IPS DF 6.9 (cell line): ENCODE data around the gene LITAF.

ENCODE experiments used
- DNase-seq: peaks from one replicate; pipeline ENCODE4 v3.0.0-alpha.2; 2013; ENCODE audit warnings: low read depth, low spot score
- H3K27ac ChIP-seq: one replicate; pipeline ENCODE4 v1.5.1; 2013; ENCODE audit warnings: low read length, control low read depth
- H3K27me3 ChIP-seq: 2 replicates; pipeline ENCODE4 v1.6.1; 2013; ENCODE audit warnings: mild to moderate bottlenecking, low read length; ENCODE audit not compliant: control insufficient read depth, insufficient read depth
- H3K36me3 ChIP-seq: 2 replicates; pipeline ENCODE4 v1.6.1; 2013; ENCODE audit warnings: low read length; ENCODE audit not compliant: control insufficient read depth, insufficient read depth
- H3K4me1 ChIP-seq: 2 replicates; pipeline ENCODE4 v1.6.1; 2013; ENCODE audit warnings: low read length; ENCODE audit not compliant: control insufficient read depth, insufficient read depth
- H3K4me3 ChIP-seq: 2 replicates; pipeline ENCODE4 v1.5.1; 2013; ENCODE audit warnings: mild to moderate bottlenecking, low read length
- H3K9me3 ChIP-seq: 2 replicates; pipeline ENCODE4 v1.6.1; 2013; ENCODE audit warnings: low read length, inconsistent platforms; ENCODE audit not compliant: control insufficient read depth, insufficient read depth
- WGBS: extraction: QIAGEN DNeasy Blood & Tissue Kit; methylation state at CpG from one replicate; pipeline ENCODE4 v1.1.7; 2013; ENCODE audit warnings: mixed read lengths, missing lambda C conversion rate; ENCODE audit not compliant: insufficient read length, insufficient coverage; 5-methylcytosine and 5-hydroxymethylcytosine counted together

LITAF gene

DNA sequence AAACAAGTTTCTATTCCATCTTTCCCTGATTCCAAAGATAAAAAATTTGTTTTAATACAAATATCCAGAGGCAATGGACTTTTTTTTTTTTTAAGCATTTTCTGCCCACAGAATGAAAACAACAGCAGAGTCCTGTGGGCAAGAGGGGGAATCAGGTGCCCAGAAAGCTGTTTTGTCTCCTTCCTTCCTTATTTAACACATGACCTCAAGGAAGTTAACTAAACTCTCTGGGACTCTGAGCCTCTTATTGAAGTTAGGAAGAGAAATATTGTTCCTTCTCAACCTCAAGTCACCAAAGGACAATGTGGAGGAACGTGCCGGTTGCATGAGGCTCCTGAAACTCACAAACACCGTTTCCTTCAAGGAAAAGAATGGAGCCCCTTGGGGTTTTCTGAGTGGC is 34.9 kb downstream of the LITAF start:
- Histone ChIP-seq H3K27me3 (no peaks in the 10 kb centered on the region), H3K9me3 (no peaks in the 10 kb centered on the region), H3K4me1 (no peaks in the 10 kb centered on the region), H3K4me3 (no peak overlapping the region), H3K36me3 (peaks cover 6% of the 10 kb centered on the region), H3K27ac (no peak overlapping the region)
- no peak for DNase-seq
- no CpG with 5 or more reads among the region's 3 CpGs for WGBS

DNA sequence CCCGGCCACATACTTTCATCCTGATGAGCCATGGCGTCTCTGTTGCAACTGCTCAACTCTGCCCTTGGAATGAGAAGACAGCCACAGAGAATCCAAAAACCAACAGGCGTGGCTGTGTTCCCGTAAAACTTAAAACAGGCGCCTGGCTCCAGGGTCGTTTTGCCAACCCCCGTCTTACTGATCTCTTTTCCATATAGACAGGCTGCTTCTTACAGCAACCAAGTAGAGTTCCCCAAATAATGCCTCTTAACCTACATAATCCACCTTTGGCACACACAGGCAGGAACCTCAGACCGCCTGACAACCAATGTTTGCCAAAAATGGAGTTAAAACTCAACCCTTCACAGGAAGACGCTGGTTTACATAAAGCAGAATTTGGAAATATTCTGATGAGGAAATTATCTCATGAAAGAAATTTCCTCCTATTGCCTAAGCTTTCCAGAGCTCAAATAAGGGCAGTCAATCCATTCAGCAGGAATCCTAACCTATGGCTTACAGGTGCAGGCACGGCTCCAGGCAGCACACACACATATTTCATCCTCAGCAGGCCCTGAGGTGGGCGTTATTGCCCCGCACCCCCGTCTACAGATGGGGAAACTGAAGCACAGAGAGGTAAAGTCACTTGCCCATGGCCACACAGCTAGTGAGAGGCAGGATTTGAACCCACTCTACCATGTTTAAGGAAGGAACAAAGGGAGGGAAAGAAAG is 35.8 kb downstream of the LITAF start:
- Histone ChIP-seq H3K36me3 (peaks cover 6% of the 10 kb centered on the region), H3K4me1 (no peaks in the 10 kb centered on the region), H3K9me3 (no peaks in the 10 kb centered on the region), H3K4me3 (no peak overlapping the region), H3K27ac (no peak overlapping the region), H3K27me3 (no peaks in the 10 kb centered on the region)
- WGBS: no CpG with 5 or more reads among the region's 13 CpGs
- no peak for DNase-seq

DNA sequence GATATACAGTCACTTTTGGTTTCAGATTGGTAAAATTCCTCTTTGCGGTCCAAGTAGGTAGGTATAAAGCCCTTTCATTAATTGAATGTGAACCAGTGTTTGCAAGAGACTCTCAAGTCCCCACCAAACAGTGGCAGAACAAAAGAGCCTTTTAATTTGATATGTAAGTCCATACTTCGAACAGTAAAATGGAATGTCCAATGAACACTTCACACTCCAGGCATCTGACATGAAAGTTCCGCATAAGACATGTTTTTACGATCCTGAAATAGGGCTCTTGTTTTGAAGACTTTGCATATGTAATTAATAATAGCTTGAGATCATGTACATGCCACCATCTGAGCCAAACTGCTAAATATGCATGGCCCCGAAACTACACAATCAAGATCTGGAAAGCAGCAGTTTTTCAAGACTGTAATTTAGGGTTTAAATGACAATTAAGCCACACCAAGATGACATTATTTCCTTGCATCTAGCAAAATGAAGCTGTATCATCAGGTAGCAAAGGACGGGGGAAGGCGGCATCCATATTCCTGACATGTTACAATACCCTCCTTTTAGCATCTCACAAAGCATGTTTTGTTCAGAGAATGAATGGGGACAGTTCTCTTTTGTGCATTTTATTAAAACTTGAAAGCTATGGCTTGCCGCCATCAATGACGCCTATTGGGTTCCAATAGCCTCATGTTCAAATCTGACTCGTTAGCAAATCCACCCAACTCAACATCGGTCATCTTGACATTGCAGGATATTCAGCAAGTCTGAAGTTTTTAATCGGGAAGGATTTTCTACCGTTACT is 39.4 kb downstream of the LITAF start:
- DNase-seq: no peak
- no peaks in the 10 kb centered on the region for H3K27me3 ChIP-seq
- no peak overlapping the region for H3K4me3 ChIP-seq
- no peak overlapping the region for H3K27ac ChIP-seq
- H3K36me3 ChIP-seq: no peaks in the 10 kb centered on the region
- no peaks in the 10 kb centered on the region for H3K9me3 ChIP-seq
- no CpG with 5 or more reads among the region's 13 CpGs for WGBS
- H3K4me1 ChIP-seq: 0 out of 2 replicates have a peak, but pooled peaks cover 3% of the 10 kb centered on the region

GRCh38 chr16:11546608-11547061 is 40.1 kb downstream of the LITAF start:
- Histone ChIP-seq H3K9me3 (no peaks in the 10 kb centered on the region), H3K4me3 (no peak overlapping the region), H3K36me3 (no peaks in the 10 kb centered on the region), H3K4me1 (0 out of 2 replicates have a peak, but pooled peaks cover 3% of the 10 kb centered on the region), H3K27ac (no peak overlapping the region), H3K27me3 (no peaks in the 10 kb centered on the region)
- no CpG with 5 or more reads among the region's 5 CpGs for WGBS
- DNase-seq: no peak

DNA sequence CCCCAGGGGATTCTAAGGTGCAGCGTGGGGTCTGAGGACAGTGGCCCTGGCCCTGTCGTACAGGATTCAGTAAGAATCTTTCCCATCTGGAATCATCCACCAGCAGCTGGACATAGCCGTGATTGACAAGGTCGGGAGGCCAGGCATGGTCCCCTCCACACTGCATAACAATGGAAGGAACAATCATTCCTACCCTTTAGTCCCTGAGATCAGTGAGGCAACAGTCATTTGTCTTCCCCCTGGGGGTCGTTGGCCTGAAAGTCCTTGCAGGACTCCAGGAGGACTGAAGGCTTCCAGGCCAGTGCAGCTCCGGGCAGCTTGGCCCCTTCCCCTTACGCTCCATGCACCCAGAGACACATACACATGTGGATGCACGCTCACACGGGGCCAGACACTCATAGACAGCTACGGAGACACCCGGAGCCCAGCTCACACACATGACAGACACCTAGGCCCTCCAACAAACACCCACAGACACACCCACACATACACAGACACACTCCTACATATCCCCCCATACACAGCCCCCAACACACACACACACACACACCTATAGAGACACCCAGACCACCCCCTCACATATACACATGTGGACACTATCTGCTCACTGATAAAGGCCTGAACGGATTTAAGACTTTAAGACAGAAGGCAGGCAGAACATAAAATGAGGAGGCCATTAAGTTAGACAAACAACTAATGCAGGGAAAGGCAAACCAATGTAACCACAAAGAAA is 42.9 kb downstream of the LITAF start:
- Histone ChIP-seq H3K27me3 (no peaks in the 10 kb centered on the region), H3K36me3 (no peaks in the 10 kb centered on the region), H3K4me1 (0 out of 2 replicates have a peak, but pooled peaks cover 3% of the 10 kb centered on the region), H3K4me3 (no peak overlapping the region), H3K9me3 (no peaks in the 10 kb centered on the region), H3K27ac (no peak overlapping the region)
- DNase-seq: no peak
- no CpG with 5 or more reads among the region's 12 CpGs for WGBS

DNA sequence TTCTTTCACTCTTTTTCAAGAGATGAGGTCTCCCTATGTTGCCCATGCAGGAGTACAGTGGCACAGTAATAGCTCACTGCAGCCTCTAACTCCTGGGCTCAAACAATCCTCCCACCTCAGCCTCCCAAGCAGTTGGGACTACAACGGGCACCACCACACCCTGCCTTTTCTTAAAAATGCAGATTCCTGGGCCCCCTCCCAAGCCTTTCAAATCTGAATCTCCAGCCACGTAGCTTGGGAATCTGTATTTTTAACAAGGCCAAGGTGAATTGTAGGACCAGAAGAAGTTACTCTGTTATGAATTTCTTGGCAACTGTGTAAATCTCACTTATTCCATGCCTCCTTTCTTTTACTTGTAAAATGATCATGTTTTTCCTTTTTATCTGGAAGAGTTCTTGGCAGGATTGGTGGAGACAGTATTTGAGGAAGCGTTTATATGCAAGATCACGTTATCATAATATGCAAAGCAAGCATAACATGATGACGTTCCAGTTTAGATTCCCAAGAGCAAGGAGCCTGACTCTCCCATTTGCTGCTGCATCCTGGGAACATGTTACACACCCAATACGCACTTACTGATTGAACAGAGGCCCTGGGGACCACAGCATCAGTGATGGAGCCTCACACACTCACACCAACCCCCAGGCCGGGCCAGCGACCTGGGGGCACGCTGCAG is 44.5 kb downstream of the LITAF start:
- no CpG with 5 or more reads among the region's 9 CpGs for WGBS

DNA sequence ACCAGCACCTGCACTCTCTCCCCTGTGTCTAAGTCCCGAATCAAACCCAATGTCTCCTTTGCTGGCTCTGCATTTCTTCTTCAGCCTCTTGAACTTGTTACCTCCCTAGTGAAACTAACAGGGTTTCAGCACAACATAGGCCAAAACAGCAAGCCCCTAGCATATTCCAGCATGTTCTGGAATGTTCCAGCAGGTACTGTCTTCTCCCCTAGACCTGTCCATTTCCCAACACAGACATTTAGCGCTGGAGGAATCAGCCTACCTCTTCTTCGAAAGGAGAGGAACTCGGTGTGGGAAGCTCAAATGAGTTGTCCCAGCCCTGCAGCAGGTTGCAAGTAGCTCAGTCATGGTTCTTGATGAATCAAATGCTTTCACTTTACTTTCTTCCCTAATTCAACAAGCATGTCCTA is 47.1 kb downstream of the LITAF start:
- no peak overlapping the region for H3K27ac ChIP-seq
- no peaks in the 10 kb centered on the region for H3K27me3 ChIP-seq
- no peak overlapping the region for H3K4me3 ChIP-seq
- no peaks in the 10 kb centered on the region for H3K36me3 ChIP-seq
- no peaks in the 10 kb centered on the region for H3K9me3 ChIP-seq
- no peak for DNase-seq
- 0 out of 2 replicates have a peak, but pooled peaks cover 3% of the 10 kb centered on the region for H3K4me1 ChIP-seq
- WGBS: no CpG with 5 or more reads among the region's 4 CpGs

More for the DNA sequence above, 44.5 kb downstream of the LITAF start:
- 0 out of 2 replicates have a peak, but pooled peaks cover 3% of the 10 kb centered on the region for H3K4me1 ChIP-seq
- no peaks in the 10 kb centered on the region for H3K9me3 ChIP-seq
- H3K27ac ChIP-seq: no peak overlapping the region
- no peaks in the 10 kb centered on the region for H3K36me3 ChIP-seq
- DNase-seq: no peak
- no peaks in the 10 kb centered on the region for H3K27me3 ChIP-seq
- H3K4me3 ChIP-seq: no peak overlapping the region

DNA sequence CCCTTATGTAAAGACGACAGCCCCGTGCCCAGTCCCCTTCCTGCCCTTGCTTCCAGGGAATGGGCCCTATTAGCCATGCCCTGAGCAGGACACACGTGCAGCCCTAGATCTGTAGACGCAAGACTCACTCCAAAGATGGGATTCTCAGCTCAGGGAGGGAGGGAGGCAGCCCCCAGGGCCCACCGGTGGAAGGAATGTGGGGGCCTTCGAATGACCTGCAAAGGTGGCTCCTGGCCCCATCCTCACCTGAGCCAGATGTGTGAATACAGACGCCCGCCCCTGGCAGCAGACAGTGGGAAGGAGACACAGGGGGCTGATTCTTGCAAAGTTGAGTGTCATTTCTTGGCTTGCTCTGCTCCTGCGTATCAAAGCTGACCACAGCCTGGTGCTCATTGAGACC is 47.8 kb downstream of the LITAF start:
- Histone ChIP-seq H3K4me3 (no peak overlapping the region), H3K27ac (no peak overlapping the region), H3K36me3 (no peaks in the 10 kb centered on the region), H3K9me3 (no peaks in the 10 kb centered on the region), H3K27me3 (no peaks in the 10 kb centered on the region), H3K4me1 (0 out of 2 replicates have a peak, but pooled peaks cover 3% of the 10 kb centered on the region)
- no CpG with 5 or more reads among the region's 9 CpGs for WGBS
- DNase-seq: no peak

GRCh38 chr16:11536104-11536866 is 50.4 kb downstream of the LITAF start:
- no CpG with 5 or more reads among the region's 15 CpGs for WGBS
- Histone ChIP-seq H3K36me3 (no peaks in the 10 kb centered on the region), H3K4me3 (no peak overlapping the region), H3K27ac (no peak overlapping the region), H3K9me3 (no peaks in the 10 kb centered on the region), H3K27me3 (no peaks in the 10 kb centered on the region), H3K4me1 (no peaks in the 10 kb centered on the region)
- DNase-seq: no peak
